IMR-90 (cell line): ENCODE measurements around the gene SLC25A21. TPM values are rescaled to one million over a fixed set of nuclear protein-coding genes. Genes with fewer than 3 reads are reported as not detected.

ENCODE experiments used
- ATAC-seq: fragments of 200-7000 bp; cut with Tn5 transposase; 2 replicates; pipeline ENCODE4 v1.9.1; 2020; ENCODE audit warnings: low read depth, mild to moderate bottlenecking, moderate library complexity
- BruUV-seq: library from RNA; stranded (reverse); fragments of 400-500 nt; replicated peaks from 2 replicates; lab custom pipeline; 2021; lab: Mats Ljungman, UMichigan
- CTCF ChIA-PET: fragments of 300-600 bp; formaldehyde crosslinking; extraction: SDS; loops from one replicate; lab custom pipeline; 2021; ENCODE audit warnings: antibody characterized with exemption; lab: Yijun Ruan, JAX
- POLR2A ChIA-PET: fragments of 300-600 bp; sonication (Branson Sonifier 250); formaldehyde crosslinking; loops from one replicate; lab custom pipeline; 2022; ENCODE audit warnings: antibody characterized with exemption; ENCODE audit not compliant: unreplicated experiment; lab: Charles Lee
- DNase-seq: peaks from one replicate; pipeline ENCODE4 v3.0.0; 2013
- H2AFZ ChIP-seq: replicated peaks from 2 replicates; pipeline ENCODE3; 2013; ENCODE audit warnings: low read length, mild to moderate bottlenecking; ENCODE audit not compliant: poor library complexity
- H2AK5ac ChIP-seq: 2 replicates; pipeline ENCODE4 v1.6.1; 2013; ENCODE audit warnings: low read depth, low read length, inconsistent platforms
- H2AK9ac ChIP-seq: replicated peaks from 2 replicates; pipeline ENCODE3; 2013; ENCODE audit warnings: mild to moderate bottlenecking, low read depth, low read length, moderate library complexity; ENCODE audit not compliant: poor library complexity
- H2BK120ac ChIP-seq: 2 replicates; pipeline ENCODE4 v1.6.1; 2013; ENCODE audit warnings: low read depth, low read length, inconsistent platforms
- H2BK15ac ChIP-seq: 3 replicates; pipeline ENCODE4 v1.6.1; 2013; ENCODE audit warnings: low read depth, low read length, inconsistent platforms
- H2BK20ac ChIP-seq: 2 replicates; pipeline ENCODE4 v1.6.1; 2013; ENCODE audit warnings: low read depth, mild to moderate bottlenecking, inconsistent platforms, low read length, moderate library complexity
- H2BK5ac ChIP-seq: 2 replicates; pipeline ENCODE4 v1.6.1; 2013; ENCODE audit warnings: mild to moderate bottlenecking, low read depth, low read length, inconsistent platforms; ENCODE audit not compliant: poor library complexity, severe bottlenecking
- H3K14ac ChIP-seq: replicated peaks from 2 replicates; pipeline ENCODE4 v1.6.1; 2013; ENCODE audit warnings: low read depth, low read length, inconsistent platforms
- H3K18ac ChIP-seq: 2 replicates; pipeline ENCODE4 v1.6.1; 2013; ENCODE audit warnings: low read depth, low read length, control low read depth
- H3K23ac ChIP-seq: 2 replicates; pipeline ENCODE4 v1.6.1; 2013; ENCODE audit warnings: low read depth, low read length, inconsistent platforms
- H3K27ac ChIP-seq: 2 replicates; pipeline ENCODE4 v1.5.1; 2013; ENCODE audit warnings: mild to moderate bottlenecking, control low read depth, low read length; ENCODE audit not compliant: insufficient read depth
- H3K27me3 ChIP-seq: 2 replicates; pipeline ENCODE4 v1.6.1; 2013; ENCODE audit warnings: low read length; ENCODE audit not compliant: control insufficient read depth, insufficient read depth
- H3K36me3 ChIP-seq: 2 replicates; pipeline ENCODE4 v1.6.1; 2013; ENCODE audit warnings: low read length, mixed read lengths; ENCODE audit not compliant: control insufficient read depth, insufficient read depth
- H3K4ac ChIP-seq: 2 replicates; pipeline ENCODE4 v1.6.1; 2013; ENCODE audit warnings: low read depth, low read length, inconsistent platforms
- H3K4me1 ChIP-seq: 2 replicates; pipeline ENCODE4 v1.6.1; 2013; ENCODE audit warnings: low read length, mixed read lengths; ENCODE audit not compliant: control insufficient read depth, insufficient read depth
- H3K4me2 ChIP-seq: 2 replicates; pipeline ENCODE4 v1.6.1; 2013; ENCODE audit warnings: low read depth, mild to moderate bottlenecking, control low read depth, low read length, moderate library complexity
- H3K4me3 ChIP-seq: 2 replicates; pipeline ENCODE4 v1.5.1; 2013; ENCODE audit warnings: low read depth, mild to moderate bottlenecking, control low read depth, low read length, moderate library complexity; ENCODE audit not compliant: insufficient read depth
- H3K56ac ChIP-seq: 2 replicates; pipeline ENCODE4 v1.6.1; 2013; ENCODE audit warnings: low read length, inconsistent platforms; ENCODE audit not compliant: insufficient read depth; ENCODE audit errors: extremely low read depth
- H3K79me1 ChIP-seq, 2 experiments: 2 replicates each; pipeline ENCODE4 v1.6.1; 2013; ENCODE audit warnings: low read length in 2 of 2, inconsistent platforms in 1 of 2, low read depth in 1 of 2
- H3K9ac ChIP-seq: 2 replicates; pipeline ENCODE4 v1.6.1; 2013; ENCODE audit warnings: low read depth, low read length, control low read depth
- H3K9me1 ChIP-seq: 2 replicates; pipeline ENCODE4 v1.6.1; 2013; ENCODE audit warnings: low read length, inconsistent platforms; ENCODE audit not compliant: insufficient read depth
- H3K9me3 ChIP-seq: 2 replicates; pipeline ENCODE4 v1.6.1; 2013; ENCODE audit warnings: low read length; ENCODE audit not compliant: control insufficient read depth, insufficient read depth
- H4K20me1 ChIP-seq: 2 replicates; pipeline ENCODE4 v1.6.1; 2013; ENCODE audit warnings: low read length, inconsistent platforms; ENCODE audit not compliant: insufficient read depth
- H4K5ac ChIP-seq: 2 replicates; pipeline ENCODE4 v1.6.1; 2013; ENCODE audit warnings: mild to moderate bottlenecking, low read depth, low read length, control low read depth
- H4K8ac ChIP-seq, 2 experiments: 2 replicates each; pipeline ENCODE4 v1.6.1; 2013; ENCODE audit warnings: low read depth in 2 of 2, low read length in 2 of 2, control low read depth in 1 of 2, inconsistent platforms in 1 of 2
- H4K91ac ChIP-seq: 2 replicates; pipeline ENCODE4 v1.6.1; 2013; ENCODE audit warnings: low read depth, low read length, inconsistent platforms; ENCODE audit not compliant: insufficient read depth
- CEBPB ChIP-seq: IDR thresholded peaks from 2 replicates; pipeline ENCODE4 v1.6.1; 2012; ENCODE audit warnings: low read depth, low read length, improper control_type of control experiment
- CHD1 ChIP-seq: IDR thresholded peaks from 2 replicates; pipeline ENCODE4 v1.6.1; 2012; ENCODE audit warnings: low read depth, low read length, improper control_type of control experiment
- FOS ChIP-seq: fragments of 150-350 bp; IDR thresholded peaks from 2 replicates; pipeline ENCODE4 v1.6.1; 2016; ENCODE audit warnings: low read depth, low read length
- RCOR1 ChIP-seq: IDR thresholded peaks from 2 replicates; pipeline ENCODE4 v1.6.1; 2012; ENCODE audit warnings: mild to moderate bottlenecking, low read length, improper control_type of control experiment; ENCODE audit not compliant: insufficient replicate concordance
- RFX5 ChIP-seq: IDR thresholded peaks from 2 replicates; pipeline ENCODE4 v1.8.0; 2012; ENCODE audit warnings: low read depth, mild to moderate bottlenecking, low read length, moderate library complexity
- WGBS, 2 experiments: methylation state at CpG; one replicate each; pipeline versions ENCODE4 v1.1.5 to v1.1.7; 2013; ENCODE audit warnings: missing lambda C conversion rate in 2 of 2; ENCODE audit not compliant: insufficient read length in 1 of 2; ENCODE audit errors: extremely low coverage in 2 of 2; 5-methylcytosine and 5-hydroxymethylcytosine counted together
- dilution Hi-C: fragments of 300-500 bp; cut with HindIII; formaldehyde crosslinking; loops from one replicate; pipeline ENCODE4 v1.14.3; 2018; ENCODE audit warnings: low sequenced_read_pairs; ENCODE audit not compliant: unreplicated experiment
- in situ Hi-C: fragments of 300-500 bp; cut with MboI; formaldehyde crosslinking; loops from 3 replicates; pipeline ENCODE4 v1.14.3; 2019; ENCODE audit warnings: low sequenced_read_pairs, inconsistent platforms, mixed read lengths
- intact Hi-C: fragments of 100-400 bp; cut with micrococcal nuclease; formaldehyde crosslinking; loops from 2 replicates; pipeline ENCODE4 v1.10.0; 2022
- polyA plus RNA-seq, 3 experiments: library from polyadenylated mRNA; depleted of rRNA; stranded (reverse); fragments of >200 nt; gene quantifications; 2 replicates each; pipeline ENCODE4 v1.2.3, GENCODE V29; 2012; ENCODE audit warnings: low replicate concordance in 1 of 3
- total RNA-seq: library from RNA; depleted of rRNA; stranded (reverse); fragments of >200 nt; gene quantifications from 2 replicates; pipeline ENCODE4 v1.2.3, GENCODE V29; 2012

SLC25A21 gene
- total and polyA plus RNA-seq, 2 of the 4 experiments (the other 2 are of a cell fraction) = 0.62 to 0.90 TPM

- peak; percentile 67 for DNase-seq
- dilution Hi-C loops (no loop called here), in situ Hi-C loops (no loop called here), intact Hi-C loops (no loop called here)
- TF ChIP-seq RCOR1 (peak; percentile 27), FOS (no peak), CHD1 (no peak), CEBPB (peak; percentile 35; the same call in 1 of the 2 replicates), RFX5 (no peak)
- Histone ChIP-seq H3K9me3 (no peaks in the 10 kb centered on the region), H3K4me3 (no peak overlapping the region), H2BK15ac (no peak overlapping the region), H3K27ac (no peak overlapping the region), H4K20me1 (no peaks in the 10 kb centered on the region), H4K5ac (peak overlapping the region; percentile 84; the same call in 1 of the 2 replicates), H3K27me3 (no peaks in the 10 kb centered on the region), H4K91ac (peak overlapping the region; percentile 53; the same call in 1 of the 2 replicates), H2BK120ac (peak overlapping the region; percentile 83; the same call in 1 of the 2 replicates), H3K36me3 (no peaks in the 10 kb centered on the region), H3K79me1 (no peaks in the 10 kb centered on the region), H2BK20ac (no peak overlapping the region; the same call in 1 of the 2 replicates), H3K9me1 (no peaks in the 10 kb centered on the region; the same call in 1 of the 2 replicates), H3K14ac (no peak overlapping the region), H3K9ac (no peak overlapping the region), H3K18ac (peak overlapping the region; percentile 87; the same call in 1 of the 2 replicates), H3K56ac (no peak overlapping the region; the same call in 1 of the 2 replicates), H3K4me1 (peaks cover 7% of the 10 kb centered on the region), H2AFZ (no peak overlapping the region), H4K8ac (peak overlapping the region in 1 of 2 experiments; percentile 71; a peak in 1 of 4 replicates), H3K4me2 (peak overlapping the region; percentile 48; the same call in 1 of the 2 replicates), H3K4ac (peak overlapping the region; percentile 88; the same call in 1 of the 2 replicates), H3K23ac (no peak overlapping the region), H2AK9ac (no peak overlapping the region), H2AK5ac (no peak overlapping the region), H2BK5ac (peak overlapping the region; percentile 75)
- no CpG with 5 or more reads among the region's 1 CpG for WGBS, 2 experiments
- ChIA-PET CTCF (interaction anchor here (0.7 to 1.7 kb wide), 3 partner anchors 14 to 47 kb away, joined by 3 to 4 read pairs (median 4); no protein-coding TSS in a partner anchor), POLR2A (no interaction called here)
- no TSS peak for BruUV-seq
- peak; percentile 97 for ATAC-seq
Observed at GRCh38 chr14:36988568-36988967, 183.8 kb downstream of the SLC25A21 start.
